ENCODE results near the gene LSAMP. TPM values are rescaled to one million over a fixed set of nuclear protein-coding genes. Genes with fewer than 3 reads are reported as not detected.

Gene LSAMP
- total and polyA plus RNA-seq, 2 donors (not counting 1 experiment from before 2014, with no cell fraction given) = not detected

- no CpG with 5 or more reads among the region's 4 CpGs for WGBS (ENCODE audit: insufficient coverage)
- H3K4me2 ChIP-seq (replicated peaks; ENCODE audit: low read depth, low read length, poor library complexity, severe bottlenecking) = no peak overlapping the region
- ATAC-seq (ENCODE audit: low read depth) = no peak
- H3K36me3 ChIP-seq (replicated peaks in 1 of 2; ENCODE audit: control extremely low read depth in 1 of 2, control insufficient read depth in 1 of 2, extremely low read depth in 1 of 2, insufficient read depth in 2 of 2, low read length in 1 of 2) = no peaks in the 10 kb centered on the region
- no peaks in the 10 kb centered on the region for H3K9me3 Mint-ChIP-seq (ENCODE audit: insufficient read depth)
- no peak for DNase-seq
- no peak overlapping the region for H3K27ac ChIP-seq (ENCODE audit: low read length in 2 of 2)
- H3K4me1 Mint-ChIP-seq = no peaks in the 10 kb centered on the region
- intact Hi-C loops (cut with micrococcal nuclease) = no loop called here
- H3K4me3 Mint-ChIP-seq = no peak overlapping the region
- no peaks in the 10 kb centered on the region for H3K4me1 ChIP-seq (ENCODE audit: control insufficient read depth in 2 of 2, insufficient read depth in 2 of 2, low read length in 2 of 2)
- ChIA-PET CTCF (no interaction called here), POLR2A (no interaction called here)
- H3K27me3 ChIP-seq (replicated peaks in 1 of 4; ENCODE audit: control extremely low read depth in 1 of 4, control insufficient read depth in 3 of 4, insufficient read depth in 4 of 4, low read length in 3 of 4) = peaks cover 0 to 2% (median 0%) of the 10 kb centered on the region in 4 experiments
- no peak overlapping the region for H2AFZ ChIP-seq (ENCODE audit: insufficient read depth, low read depth, low read length, poor library complexity, severe bottlenecking)
- H3K27ac Mint-ChIP-seq = no peak overlapping the region
- peaks cover 0 to 11% (median 0%) of the 10 kb centered on the region in 3 donors for H3K9me3 ChIP-seq (ENCODE audit: control extremely low read depth in 1 of 3, control insufficient read depth in 2 of 3, insufficient read depth in 1 of 3, low read length in 2 of 3)
- H3K27me3 Mint-ChIP-seq = peaks cover 3% of the 10 kb centered on the region
- no peaks in the 10 kb centered on the region for H4K20me1 ChIP-seq (ENCODE audit: control insufficient read depth, insufficient read depth, low read length, poor library complexity, severe bottlenecking)
- H3K79me2 ChIP-seq (ENCODE audit: control insufficient read depth, insufficient read depth, low read length) = no peaks in the 10 kb centered on the region
- H3K9ac ChIP-seq (ENCODE audit: low read length) = no peak overlapping the region
- no peak overlapping the region for H3K4me3 ChIP-seq (ENCODE audit: control extremely low read depth in 1 of 5, extremely low read depth in 1 of 5, insufficient read depth in 1 of 5, low read depth in 2 of 5, low read length in 4 of 5)
- TF ChIP-seq EZH2 (IDR thresholded peaks at IDR 0.05; ENCODE audit: borderline replicate concordance, insufficient read depth, low read depth, low read length, poor library complexity, severe bottlenecking) (no peak), CTCF (IDR thresholded peaks at IDR 0.05) (no peak)
These were observed 3.6 kb downstream of the LSAMP start for GRCh38 chr3:116441652-116442051.

- DNase-seq = no peak
- Histone ChIP-seq H3K9me3 (ENCODE audit: control extremely low read depth in 1 of 3, control insufficient read depth in 2 of 3, insufficient read depth in 1 of 3, low read length in 2 of 3) (peaks cover 0 to 9% (median 0%) of the 10 kb centered on the region in 3 donors), H3K4me2 (replicated peaks; ENCODE audit: low read depth, low read length, poor library complexity, severe bottlenecking) (no peak overlapping the region), H3K27ac (ENCODE audit: low read length in 2 of 2) (no peak overlapping the region), H3K4me1 (ENCODE audit: control insufficient read depth in 2 of 2, insufficient read depth in 2 of 2, low read length in 2 of 2) (no peaks in the 10 kb centered on the region), H3K79me2 (ENCODE audit: control insufficient read depth, insufficient read depth, low read length) (no peaks in the 10 kb centered on the region), H2AFZ (ENCODE audit: insufficient read depth, low read depth, low read length, poor library complexity, severe bottlenecking) (no peak overlapping the region), H3K36me3 (replicated peaks in 1 of 2; ENCODE audit: control extremely low read depth in 1 of 2, control insufficient read depth in 1 of 2, extremely low read depth in 1 of 2, insufficient read depth in 2 of 2, low read length in 1 of 2) (no peaks in the 10 kb centered on the region), H3K4me3 (ENCODE audit: control extremely low read depth in 1 of 5, extremely low read depth in 1 of 5, insufficient read depth in 1 of 5, low read depth in 2 of 5, low read length in 4 of 5) (no peak overlapping the region), H4K20me1 (ENCODE audit: control insufficient read depth, insufficient read depth, low read length, poor library complexity, severe bottlenecking) (no peaks in the 10 kb centered on the region), H3K9ac (ENCODE audit: low read length) (no peak overlapping the region), H3K27me3 (replicated peaks in 1 of 4; ENCODE audit: control extremely low read depth in 1 of 4, control insufficient read depth in 3 of 4, insufficient read depth in 4 of 4, low read length in 3 of 4) (no peaks in the 10 kb centered on the region)
- ATAC-seq (ENCODE audit: low read depth) = no peak
- CTCF ChIA-PET = no interaction called here
- no peak for TF ChIP-seq EZH2 (IDR thresholded peaks at IDR 0.05; ENCODE audit: borderline replicate concordance, insufficient read depth, low read depth, low read length, poor library complexity, severe bottlenecking)
- no peak for TF ChIP-seq CTCF (IDR thresholded peaks at IDR 0.05)
- H3K4me1 Mint-ChIP-seq = no peaks in the 10 kb centered on the region
- H3K9me3 Mint-ChIP-seq (ENCODE audit: insufficient read depth) = no peaks in the 10 kb centered on the region
- POLR2A ChIA-PET = no interaction called here
- peaks cover 3% of the 10 kb centered on the region for H3K27me3 Mint-ChIP-seq
- intact Hi-C loops (cut with micrococcal nuclease) = no loop called here
- no peak overlapping the region for H3K27ac Mint-ChIP-seq
- no peak overlapping the region for H3K4me3 Mint-ChIP-seq
- no CpG with 5 or more reads among the region's 2 CpGs for WGBS (ENCODE audit: insufficient coverage)
These were observed 5.1 kb downstream of the LSAMP start for GRCh38 chr3:116440196-116440595.
